OCI-LY7 (cell line): ENCODE measurements around the gene GJB4. TPM values are rescaled to one million over a fixed set of nuclear protein-coding genes. Genes with fewer than 3 reads are reported as not detected.
A peak's percentile ranks its signal among the peaks of the same experiment; 100 is the strongest.

Experiments
- BruUV-seq: library from RNA; stranded (reverse); fragments of 400-500 nt; replicated peaks from 2 replicates; lab custom pipeline; 2021; lab: Mats Ljungman, UMichigan
- CTCF ChIA-PET: fragments of 300-600 bp; sonication (Branson Sonifier 250); formaldehyde crosslinking; loops from one replicate; lab custom pipeline; 2022; ENCODE audit warnings: antibody characterized with exemption; ENCODE audit not compliant: unreplicated experiment; lab: Charles Lee
- POLR2A ChIA-PET: fragments of 300-600 bp; sonication (Branson Sonifier 250); formaldehyde crosslinking; loops from one replicate; lab custom pipeline; 2022; ENCODE audit warnings: antibody characterized with exemption; lab: Charles Lee
- DNase-seq: peaks from one replicate; pipeline ENCODE4 v3.0.0-alpha.2; 2015; ENCODE audit warnings: low spot score
- H2AFZ ChIP-seq: fragments of 200-600 bp; sonication (generic), shearing (Covaris generic); 2 replicates; pipeline ENCODE4 v1.6.1; 2014; ENCODE audit warnings: mild to moderate bottlenecking, antibody characterized with exemption, low read length, moderate library complexity
- H3K27ac ChIP-seq: fragments of 200-600 bp; sonication (generic); 2 replicates; pipeline ENCODE4 v1.5.1; 2014; ENCODE audit warnings: mixed run types, low read depth, mild to moderate bottlenecking, moderate library complexity, low read length, inconsistent platforms; ENCODE audit not compliant: poor library complexity, severe bottlenecking
- H3K36me3 ChIP-seq: fragments of 200-600 bp; sonication (generic); 2 replicates; pipeline ENCODE4 v1.6.1; 2014; ENCODE audit warnings: mild to moderate bottlenecking, antibody characterized with exemption, low read length, moderate library complexity, mixed read lengths; ENCODE audit not compliant: insufficient read depth
- H3K4me1 ChIP-seq: fragments of 200-600 bp; sonication (generic); 2 replicates; pipeline ENCODE4 v1.5.1; 2014; ENCODE audit warnings: mild to moderate bottlenecking, low read length; ENCODE audit not compliant: insufficient read depth, poor library complexity, severe bottlenecking
- H3K4me2 ChIP-seq: fragments of 200-600 bp; sonication (generic); 2 replicates; pipeline ENCODE4 v1.6.1; 2014; ENCODE audit warnings: mild to moderate bottlenecking, low read length
- H3K4me3 ChIP-seq: fragments of 200-600 bp; sonication (generic); 2 replicates; pipeline ENCODE4 v1.5.1; 2014; ENCODE audit warnings: mild to moderate bottlenecking, low read depth, low read length; ENCODE audit not compliant: poor library complexity, severe bottlenecking
- H3K79me2 ChIP-seq: fragments of 200-600 bp; sonication (generic); 2 replicates; pipeline ENCODE4 v1.6.1; 2016; ENCODE audit warnings: low read depth, mild to moderate bottlenecking, low read length, moderate library complexity, mixed read lengths; ENCODE audit not compliant: insufficient read depth
- H3K9me2 ChIP-seq: fragments of 200-600 bp; sonication (generic); 2 replicates; pipeline ENCODE4 v1.6.1; 2016; ENCODE audit warnings: mild to moderate bottlenecking, low read length, mixed read lengths; ENCODE audit not compliant: insufficient read depth
- H3K9me3 ChIP-seq: fragments of 200-600 bp; sonication (generic); 2 replicates; pipeline ENCODE4 v1.6.1; 2014; ENCODE audit warnings: mild to moderate bottlenecking, mixed run types, low read length, mixed read lengths
- H4K20me1 ChIP-seq: fragments of 200-600 bp; sonication (generic); 2 replicates; pipeline ENCODE4 v1.6.1; 2014; ENCODE audit warnings: mild to moderate bottlenecking, antibody characterized with exemption, low read length, moderate library complexity, mixed read lengths; ENCODE audit not compliant: insufficient read depth
- CTCF ChIP-seq: fragments of 200-600 bp; sonication (generic); conservative IDR thresholded peaks from 2 replicates; pipeline ENCODE4 v1.5.1; 2014; ENCODE audit warnings: mild to moderate bottlenecking, antibody characterized with exemption, low read length, moderate library complexity, mixed read lengths
- EZH2phosphoT487 ChIP-seq: fragments of 200-600 bp; sonication (generic); IDR thresholded peaks from 2 replicates; pipeline ENCODE4 v1.6.1; 2018; ENCODE audit warnings: low read depth, borderline replicate concordance, mild to moderate bottlenecking, mixed run types, antibody characterized with exemption, low read length, moderate library complexity, mixed read lengths
- intact Hi-C: fragments of 100-400 bp; cut with micrococcal nuclease; formaldehyde crosslinking; loops from one replicate; pipeline ENCODE4 v1.10.0; 2022; ENCODE audit not compliant: unreplicated experiment
- total RNA-seq, 2 experiments: library from RNA; depleted of rRNA in 1 of 2; stranded (reverse); fragments of >200 nt in 1 of 2; shearing (Covaris generic) in 1 of 2; gene quantifications; 2 replicates each; pipeline ENCODE4 v1.2.3, GENCODE V29; 2014 to 2022

GJB4 gene
- total RNA-seq, 2 experiments from 2014 or later: not detected

GRCh38 chr1:34787461-34788420 lies 28.2 kb downstream of the GJB4 start:
- Histone ChIP-seq H3K27ac (no peak overlapping the region), H3K36me3 (no peaks in the 10 kb centered on the region), H3K4me3 (no peak overlapping the region), H3K4me1 (no peaks in the 10 kb centered on the region), H2AFZ (no peak overlapping the region), H3K79me2 (no peaks in the 10 kb centered on the region), H3K9me2 (no peaks in the 10 kb centered on the region), H4K20me1 (no peaks in the 10 kb centered on the region), H3K9me3 (no peaks in the 10 kb centered on the region), H3K4me2 (no peak overlapping the region)
- DNase-seq: peak; percentile 18
- no TSS peak for BruUV-seq
- CTCF ChIA-PET: interaction anchor here (0.5 kb wide), 1 partner anchor 41 kb away, joined by 17 read pairs; no protein-coding TSS in a partner anchor
- intact Hi-C loops: no loop called here
- POLR2A ChIA-PET: no interaction called here
- TF ChIP-seq CTCF: peak; percentile 60
- no peak for TF ChIP-seq EZH2phosphoT487

- Histone ChIP-seq H3K36me3 (no peaks in the 10 kb centered on the region), H3K9me3 (no peaks in the 10 kb centered on the region), H3K9me2 (no peaks in the 10 kb centered on the region), H3K27ac (no peak overlapping the region), H3K4me2 (no peak overlapping the region), H3K4me3 (no peak overlapping the region), H2AFZ (no peak overlapping the region), H4K20me1 (no peaks in the 10 kb centered on the region), H3K4me1 (no peaks in the 10 kb centered on the region), H3K79me2 (no peaks in the 10 kb centered on the region)
- ChIA-PET CTCF (no interaction called here), POLR2A (no interaction called here)
- TF ChIP-seq EZH2phosphoT487: no peak
- TF ChIP-seq CTCF: no peak
- BruUV-seq: no TSS peak
- DNase-seq: no peak
- intact Hi-C loops: no loop called here
Observed at GRCh38 chr1:34790985-34791384, 31.4 kb downstream of the GJB4 start.

GRCh38 chr1:34792424-34792823 lies 32.9 kb downstream of the GJB4 start:
- no peaks in the 10 kb centered on the region for H3K4me1 ChIP-seq
- H3K79me2 ChIP-seq: no peaks in the 10 kb centered on the region
- H4K20me1 ChIP-seq: no peaks in the 10 kb centered on the region
- H3K4me2 ChIP-seq: no peak overlapping the region
- H3K9me3 ChIP-seq: no peaks in the 10 kb centered on the region
- no TSS peak for BruUV-seq
- ChIA-PET POLR2A (no interaction called here), CTCF (no interaction called here)
- H3K4me3 ChIP-seq: no peak overlapping the region
- no peaks in the 10 kb centered on the region for H3K9me2 ChIP-seq
- intact Hi-C loops: no loop called here
- TF ChIP-seq EZH2phosphoT487 (no peak), CTCF (no peak)
- H3K36me3 ChIP-seq: no peaks in the 10 kb centered on the region
- DNase-seq: no peak
- no peak overlapping the region for H2AFZ ChIP-seq
- no peak overlapping the region for H3K27ac ChIP-seq
